Gastroesophageal sphincter (tissue), 4 donors: Measurements from ENCODE around the gene TOM1L2. TPM values are rescaled to one million over a fixed set of nuclear protein-coding genes. Genes with fewer than 3 reads are reported as not detected.

Experiments
- ATAC-seq: fragments of 150-250 bp; one replicate; pipeline ENCODE4 v1.9.1; 2016; ENCODE audit warnings: mild to moderate bottlenecking, moderate library complexity
- H3K27ac ChIP-seq, 4 donors: fragments of 200-600 bp; sonication (generic) in 3 of 4; 1 replicate in 3 of 4; 2 replicates in 1 of 4; pipeline ENCODE4 v1.5.1; 2016 to 2019
- H3K27me3 ChIP-seq: fragments of 200-600 bp; sonication (generic); one replicate; pipeline ENCODE4 v1.5.1; 2019
- H3K36me3 ChIP-seq, 2 donors: fragments of 200-600 bp; sonication (generic); one replicate each; pipeline ENCODE4 v1.5.1; 2019; ENCODE audit warnings: control low read depth in 1 of 2
- H3K4me1 ChIP-seq, 3 donors: fragments of 200-600 bp; sonication (generic); 1 replicate in 2 of 3; 2 replicates in 1 of 3; pipeline ENCODE4 v1.5.1; 2016 to 2019; ENCODE audit warnings: control low read depth in 2 of 3
- H3K4me3 ChIP-seq, 2 donors: fragments of 200-600 bp; sonication (generic); one replicate each; pipeline ENCODE4 v1.5.1; 2019; ENCODE audit warnings: mild to moderate bottlenecking in 1 of 2, moderate library complexity in 1 of 2
- H3K9me3 ChIP-seq, 3 donors: fragments of 200-600 bp; sonication (generic); one replicate each; pipeline ENCODE4 v1.5.1; 2017 to 2019; ENCODE audit warnings: control low read depth in 2 of 3
- CTCF ChIP-seq, 4 experiments: fragments of 200-600 bp in 2 of 4; fragments of 450-650 bp in 2 of 4; sonication (generic) in 1 of 4; IDR thresholded peaks; one replicate each; pipeline ENCODE4 v1.5.1; 2017 to 2019; ENCODE audit warnings: antibody characterized with exemption in 4 of 4, mild to moderate bottlenecking in 2 of 4, moderate library complexity in 2 of 4
- EP300 ChIP-seq: sonication (generic); formaldehyde crosslinking; IDR thresholded peaks from one replicate; pipeline ENCODE4 v1.6.1; 2017; ENCODE audit warnings: antibody characterized with exemption, mild to moderate bottlenecking
- POLR2A ChIP-seq, 2 donors: fragments of 450-650 bp; IDR thresholded peaks; one replicate each; pipeline ENCODE4 v1.6.1; 2017; ENCODE audit warnings: antibody characterized with exemption in 2 of 2, mild to moderate bottlenecking in 2 of 2, moderate library complexity in 1 of 2
- POLR2AphosphoS5 ChIP-seq: sonication (generic); formaldehyde crosslinking; IDR thresholded peaks from one replicate; pipeline ENCODE4 v1.6.1; 2017; ENCODE audit warnings: antibody characterized with exemption
- WGBS, 2 donors: methylation state at CpG; one replicate each; pipeline ENCODE4 v1.1.5; 2018; ENCODE audit warnings: low coverage in 1 of 2; 5-methylcytosine and 5-hydroxymethylcytosine counted together
- total RNA-seq, 4 donors: library from RNA; depleted of rRNA; stranded (reverse); fragments of >200 nt; gene quantifications; one replicate each; pipeline ENCODE4 v1.1.0, GENCODE V29; 2016

The TOM1L2 gene
- total RNA-seq, 4 donors from 2014 or later = 49.6 to 88.9 (median 74.8) TPM

GRCh38 chr17:18005496-18005895 lies 33.3 kb upstream of the TOM1L2 start:
- 90% methylated on average over 2 of the region's 3 CpGs; no CpG with 5 or more reads in 1 of the 2 donors for WGBS, 2 donors
- H3K27ac ChIP-seq = no peak overlapping the region
- no peaks in the 10 kb centered on the region for H3K9me3 ChIP-seq
- H3K4me1 ChIP-seq = no peaks in the 10 kb centered on the region
- TF ChIP-seq CTCF (IDR thresholded peaks at IDR 0.05) (no peak), POLR2A (IDR thresholded peaks at IDR 0.05) (no peak), POLR2AphosphoS5 (no peak), EP300 (no peak)
- H3K27me3 ChIP-seq = no peaks in the 10 kb centered on the region
- H3K4me3 ChIP-seq = no peak overlapping the region
- peaks cover 0 to 40% of the 10 kb centered on the region in 2 donors for H3K36me3 ChIP-seq
- ATAC-seq = no peak

- Histone ChIP-seq H3K27ac (no peak overlapping the region), H3K27me3 (no peaks in the 10 kb centered on the region), H3K4me1 (no peaks in the 10 kb centered on the region), H3K9me3 (no peaks in the 10 kb centered on the region), H3K36me3 (peaks cover 0 to 35% of the 10 kb centered on the region in 2 donors), H3K4me3 (no peak overlapping the region)
- WGBS, 2 donors = 70% methylated on average over 5 of the region's 9 CpGs; no CpG with 5 or more reads in 1 of the 2 donors
- no peak for ATAC-seq
- no peak for TF ChIP-seq EP300
- TF ChIP-seq POLR2AphosphoS5 = no peak
- no peak for TF ChIP-seq POLR2A (IDR thresholded peaks at IDR 0.05)
- no peak for TF ChIP-seq CTCF (IDR thresholded peaks at IDR 0.05)
These were observed 32.7 kb upstream of the TOM1L2 start for GRCh38 chr17:18004884-18005305.

- no peaks in the 10 kb centered on the region for H3K27me3 ChIP-seq
- no peak for TF ChIP-seq POLR2A (IDR thresholded peaks at IDR 0.05)
- no peak for TF ChIP-seq EP300
- no peak for TF ChIP-seq POLR2AphosphoS5
- no peak for TF ChIP-seq CTCF (IDR thresholded peaks at IDR 0.05)
- H3K4me1 ChIP-seq = no peaks in the 10 kb centered on the region
- H3K4me3 ChIP-seq = no peak overlapping the region
- no peak overlapping the region for H3K27ac ChIP-seq
- no peak for ATAC-seq
- WGBS, 2 donors = 80 to 83% methylated on average over 1 of the region's 9 CpGs
- H3K9me3 ChIP-seq = no peaks in the 10 kb centered on the region
- peaks cover 0 to 31% of the 10 kb centered on the region in 2 donors for H3K36me3 ChIP-seq
These were observed 32.1 kb upstream of the TOM1L2 start for GRCh38 chr17:18004345-18004744.

- TF ChIP-seq CTCF (IDR thresholded peaks at IDR 0.05) = no peak
- no peak for TF ChIP-seq POLR2A (IDR thresholded peaks at IDR 0.05)
- no peak for TF ChIP-seq EP300
- no peak for TF ChIP-seq POLR2AphosphoS5
- Histone ChIP-seq H3K27ac (no peak overlapping the region), H3K36me3 (peaks cover 0 to 9% of the 10 kb centered on the region in 2 donors), H3K27me3 (no peaks in the 10 kb centered on the region), H3K4me3 (no peak overlapping the region), H3K9me3 (no peaks in the 10 kb centered on the region), H3K4me1 (no peaks in the 10 kb centered on the region)
- no peak for ATAC-seq
- 84 to 86% methylated on average over 2 of the region's 2 CpGs for WGBS, 2 donors
These were observed 30.0 kb upstream of the TOM1L2 start for GRCh38 chr17:18002171-18002570.

GRCh38 chr17:18000030-18000408 lies 27.8 kb upstream of the TOM1L2 start:
- H3K4me1 ChIP-seq = no peaks in the 10 kb centered on the region
- 76 to 83% methylated on average over 6 to 8 of the region's 8 CpGs for WGBS, 2 donors
- TF ChIP-seq POLR2AphosphoS5 = no peak
- TF ChIP-seq POLR2A (IDR thresholded peaks at IDR 0.05) = no peak
- no peak for TF ChIP-seq CTCF (IDR thresholded peaks at IDR 0.05)

More at GRCh38 chr17:18000030-18000408, 27.8 kb upstream of the TOM1L2 start:
- no peaks in the 10 kb centered on the region for H3K36me3 ChIP-seq
- no peak overlapping the region for H3K27ac ChIP-seq
- no peaks in the 10 kb centered on the region for H3K9me3 ChIP-seq
- no peaks in the 10 kb centered on the region for H3K27me3 ChIP-seq
- no peak overlapping the region for H3K4me3 ChIP-seq
- no peak for ATAC-seq
